Spleen (tissue), 7 donors: Measurements from ENCODE around the gene SUB1.

Source experiments
- POLR2A ChIP-seq, 3 donors: fragments of 450-650 bp; IDR thresholded peaks; one replicate each; pipeline ENCODE4 v1.5.1; 2017; ENCODE audit warnings: antibody characterized with exemption in 3 of 3, mild to moderate bottlenecking in 1 of 3
- POLR2AphosphoS5 ChIP-seq, 3 donors: sonication (generic); formaldehyde crosslinking; IDR thresholded peaks; one replicate each; pipeline ENCODE4 v1.5.1; 2017; ENCODE audit warnings: antibody characterized with exemption in 3 of 3
- TF ChIP-seq, protein P1 (sequence below), 11 experiments: fragments of 200-600 bp in 7 of 11; fragments of 450-650 bp in 4 of 11; sonication (generic) in 4 of 11; IDR thresholded peaks in 8 of 11; conservative IDR thresholded peaks in 3 of 11; 1 replicate in 7 of 11; 2 replicates in 4 of 11; pipeline versions ENCODE4 v1.4.0 to v1.8.0; 2016 to 2021; ENCODE audit warnings: antibody characterized with exemption in 11 of 11, inconsistent platforms in 4 of 11, mild to moderate bottlenecking in 1 of 11
- donor health status: DM: no; HTN: no; CAD: no; lungs with moderate emphysema.
- donor health status: DM: no; HTN: no; CAD: no.
- donor health status: DM: no; HTN: no; CAD: no.

DNA sequence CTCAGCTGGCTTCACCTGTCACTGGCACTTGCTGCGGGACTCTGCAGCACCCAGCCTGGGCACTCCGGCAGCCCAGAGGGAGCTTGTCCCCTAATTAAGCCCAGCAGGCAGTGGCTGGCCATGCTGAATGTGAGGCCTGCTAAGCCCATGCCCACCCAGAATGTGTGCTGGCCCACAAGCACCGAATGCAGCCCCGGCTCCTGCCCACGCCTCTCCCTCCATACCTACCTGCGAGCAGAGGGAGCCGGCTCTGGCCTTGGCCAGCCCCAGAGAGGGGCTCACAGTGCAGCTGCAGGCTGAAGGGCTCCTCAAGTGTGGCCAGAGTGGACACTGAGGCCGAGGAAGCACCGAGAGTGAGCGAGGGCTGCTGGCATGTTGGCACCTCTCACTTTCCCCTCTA lies 32.4 kb upstream of the SUB1 start:
- TF ChIP-seq, protein P1, sequence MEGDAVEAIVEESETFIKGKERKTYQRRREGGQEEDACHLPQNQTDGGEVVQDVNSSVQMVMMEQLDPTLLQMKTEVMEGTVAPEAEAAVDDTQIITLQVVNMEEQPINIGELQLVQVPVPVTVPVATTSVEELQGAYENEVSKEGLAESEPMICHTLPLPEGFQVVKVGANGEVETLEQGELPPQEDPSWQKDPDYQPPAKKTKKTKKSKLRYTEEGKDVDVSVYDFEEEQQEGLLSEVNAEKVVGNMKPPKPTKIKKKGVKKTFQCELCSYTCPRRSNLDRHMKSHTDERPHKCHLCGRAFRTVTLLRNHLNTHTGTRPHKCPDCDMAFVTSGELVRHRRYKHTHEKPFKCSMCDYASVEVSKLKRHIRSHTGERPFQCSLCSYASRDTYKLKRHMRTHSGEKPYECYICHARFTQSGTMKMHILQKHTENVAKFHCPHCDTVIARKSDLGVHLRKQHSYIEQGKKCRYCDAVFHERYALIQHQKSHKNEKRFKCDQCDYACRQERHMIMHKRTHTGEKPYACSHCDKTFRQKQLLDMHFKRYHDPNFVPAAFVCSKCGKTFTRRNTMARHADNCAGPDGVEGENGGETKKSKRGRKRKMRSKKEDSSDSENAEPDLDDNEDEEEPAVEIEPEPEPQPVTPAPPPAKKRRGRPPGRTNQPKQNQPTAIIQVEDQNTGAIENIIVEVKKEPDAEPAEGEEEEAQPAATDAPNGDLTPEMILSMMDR (IDR thresholded peaks at IDR 0.05 in 8 of 11, conservative IDR thresholded peaks at IDR 0.05 in 3 of 11): no peak
- no peak for TF ChIP-seq POLR2AphosphoS5 (IDR thresholded peaks at IDR 0.05)
- TF ChIP-seq POLR2A (IDR thresholded peaks at IDR 0.05): no peak
